HFFc6 (cell line): ENCODE results near the gene CEACAM18. TPM values are rescaled to one million over a fixed set of nuclear protein-coding genes. Genes with fewer than 3 reads are reported as not detected.
A peak's percentile ranks its signal among the peaks of the same experiment; 100 is the strongest.

Experiments used
- DNase-seq: peaks from one replicate; pipeline ENCODE4 v3.0.0-alpha.2; 2018
- H3K27ac Mint-ChIP-seq: 2 replicates; pipeline ENCODE4 v1.8.0; 2020; ENCODE audit warnings: mild to moderate bottlenecking, mixed read lengths
- H3K27me3 Mint-ChIP-seq: 2 replicates; pipeline ENCODE4 v1.8.0; 2021; ENCODE audit warnings: mild to moderate bottlenecking, moderate library complexity, mixed read lengths; ENCODE audit not compliant: insufficient read depth
- H3K36me3 Mint-ChIP-seq: 2 replicates; pipeline ENCODE4 v1.8.0; 2021; ENCODE audit warnings: low read depth, mixed read lengths
- H3K4me1 Mint-ChIP-seq: 2 replicates; pipeline ENCODE4 v1.8.0; 2020; ENCODE audit warnings: low read depth, mixed read lengths
- H3K4me3 Mint-ChIP-seq: 2 replicates; pipeline ENCODE4 v1.8.0; 2020; ENCODE audit warnings: mild to moderate bottlenecking, moderate library complexity, mixed read lengths
- H3K9me3 Mint-ChIP-seq: 2 replicates; pipeline ENCODE4 v1.8.0; 2020; ENCODE audit warnings: mild to moderate bottlenecking, mixed read lengths
- CTCF ChIP-seq: fragments of 200-600 bp; sonication (generic); IDR thresholded peaks from 2 replicates; pipeline ENCODE4 v1.5.0; 2021; ENCODE audit warnings: antibody characterized with exemption, mild to moderate bottlenecking
- total RNA-seq, 6 experiments: library from RNA; stranded (reverse); fragmentation: NEBNext Ultra II Directional; extraction: Animal tissue kit (Norgen Biotek cat#: 25700); gene quantifications; 2 replicates in 1 of 6; 3 replicates in 5 of 6; pipeline ENCODE4 v1.2.3, GENCODE V29; 2021

CEACAM18 gene
- total RNA-seq, 6 experiments from 2014 or later = not detected

- DNase-seq = no peak
- no peak for TF ChIP-seq CTCF
- Mint-ChIP-seq H3K4me1 (no peaks in the 10 kb centered on the region), H3K36me3 (no peaks in the 10 kb centered on the region), H3K27me3 (peaks cover 1% of the 10 kb centered on the region), H3K4me3 (no peak overlapping the region), H3K9me3 (peaks cover 16% of the 10 kb centered on the region), H3K27ac (no peak overlapping the region)
These were observed 29.3 kb downstream of the CEACAM18 start for GRCh38 chr19:51507640-51508058.

GRCh38 chr19:51508059-51508733 lies 29.9 kb downstream of the CEACAM18 start:
- Mint-ChIP-seq H3K9me3 (peaks cover 16% of the 10 kb centered on the region), H3K4me3 (no peak overlapping the region), H3K4me1 (no peaks in the 10 kb centered on the region), H3K36me3 (no peaks in the 10 kb centered on the region), H3K27ac (no peak overlapping the region), H3K27me3 (peaks cover 1% of the 10 kb centered on the region)
- no peak for TF ChIP-seq CTCF
- no peak for DNase-seq

GRCh38 chr19:51509823-51510660 lies 31.7 kb downstream of the CEACAM18 start:
- Mint-ChIP-seq H3K4me1 (no peaks in the 10 kb centered on the region), H3K27ac (no peak overlapping the region), H3K36me3 (no peaks in the 10 kb centered on the region), H3K9me3 (peaks cover 8% of the 10 kb centered on the region), H3K4me3 (no peak overlapping the region), H3K27me3 (no peaks in the 10 kb centered on the region; the same call in 1 of the 2 replicates)
- TF ChIP-seq CTCF = no peak
- DNase-seq = no peak

GRCh38 chr19:51511353-51511752 lies 33.0 kb downstream of the CEACAM18 start:
- Mint-ChIP-seq H3K4me3 (no peak overlapping the region), H3K4me1 (no peaks in the 10 kb centered on the region), H3K9me3 (peaks cover 8% of the 10 kb centered on the region), H3K36me3 (no peaks in the 10 kb centered on the region), H3K27me3 (no peaks in the 10 kb centered on the region; the same call in 1 of the 2 replicates), H3K27ac (no peak overlapping the region)
- DNase-seq = peak; percentile 0
- TF ChIP-seq CTCF = peak; percentile 52; the same call in 1 of the 2 replicates

- Mint-ChIP-seq H3K4me1 (no peaks in the 10 kb centered on the region), H3K9me3 (peaks cover 5% of the 10 kb centered on the region; the same call in 1 of the 2 replicates), H3K27ac (no peak overlapping the region), H3K4me3 (no peak overlapping the region), H3K27me3 (no peaks in the 10 kb centered on the region; the same call in none of the 2 replicates), H3K36me3 (no peaks in the 10 kb centered on the region)
- DNase-seq = no peak
- no peak for TF ChIP-seq CTCF
These were observed 35.6 kb downstream of the CEACAM18 start for GRCh38 chr19:51513968-51514367.
